OCI-LY3 (cell line): Measurements from ENCODE around the gene PTPRQ.

Source experiments
- EZH2phosphoT487 ChIP-seq: fragments of 200-600 bp; shearing (Covaris generic); IDR thresholded peaks from 2 replicates; pipeline ENCODE4 v1.6.1; 2018; ENCODE audit warnings: antibody characterized with exemption, mixed run types, low read depth
- TF ChIP-seq, protein P1 (sequence below): fragments of 200-600, 300-600 bp; sonication (generic); IDR thresholded peaks from 2 replicates; pipeline ENCODE4 v1.5.1; 2014; ENCODE audit warnings: antibody characterized with exemption, low read length, low read depth

DNA sequence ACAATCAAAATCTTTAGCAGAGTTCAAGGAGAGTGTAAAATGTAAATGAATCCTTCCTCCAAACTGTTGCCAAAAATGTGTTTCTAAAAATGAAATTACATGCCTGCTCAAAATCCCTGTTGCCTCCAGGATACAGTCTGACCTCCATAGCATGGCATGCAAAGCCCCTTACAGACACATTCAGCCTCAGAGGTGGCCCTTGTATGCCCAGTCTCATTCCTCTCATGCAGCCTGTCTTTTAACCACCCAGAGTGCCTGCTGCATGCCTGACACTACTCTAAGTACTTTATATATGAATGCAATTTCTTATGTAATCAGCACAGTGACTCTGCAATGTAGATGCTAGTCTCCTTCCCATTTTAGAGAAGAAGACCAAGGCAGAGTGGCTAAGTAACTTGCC lies 24.4 kb upstream of the PTPRQ start:
- no peak for TF ChIP-seq EZH2phosphoT487
- TF ChIP-seq, protein P1, sequence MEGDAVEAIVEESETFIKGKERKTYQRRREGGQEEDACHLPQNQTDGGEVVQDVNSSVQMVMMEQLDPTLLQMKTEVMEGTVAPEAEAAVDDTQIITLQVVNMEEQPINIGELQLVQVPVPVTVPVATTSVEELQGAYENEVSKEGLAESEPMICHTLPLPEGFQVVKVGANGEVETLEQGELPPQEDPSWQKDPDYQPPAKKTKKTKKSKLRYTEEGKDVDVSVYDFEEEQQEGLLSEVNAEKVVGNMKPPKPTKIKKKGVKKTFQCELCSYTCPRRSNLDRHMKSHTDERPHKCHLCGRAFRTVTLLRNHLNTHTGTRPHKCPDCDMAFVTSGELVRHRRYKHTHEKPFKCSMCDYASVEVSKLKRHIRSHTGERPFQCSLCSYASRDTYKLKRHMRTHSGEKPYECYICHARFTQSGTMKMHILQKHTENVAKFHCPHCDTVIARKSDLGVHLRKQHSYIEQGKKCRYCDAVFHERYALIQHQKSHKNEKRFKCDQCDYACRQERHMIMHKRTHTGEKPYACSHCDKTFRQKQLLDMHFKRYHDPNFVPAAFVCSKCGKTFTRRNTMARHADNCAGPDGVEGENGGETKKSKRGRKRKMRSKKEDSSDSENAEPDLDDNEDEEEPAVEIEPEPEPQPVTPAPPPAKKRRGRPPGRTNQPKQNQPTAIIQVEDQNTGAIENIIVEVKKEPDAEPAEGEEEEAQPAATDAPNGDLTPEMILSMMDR, result no peak
